Measurements from ENCODE around the gene KIAA0319L. TPM values are rescaled to one million over a fixed set of nuclear protein-coding genes. Genes with fewer than 3 reads are reported as not detected.

KIAA0319L gene
- polyA plus RNA-seq, 2 of the 4 experiments (the other 2 are of a cell fraction), result 18.2 to 36.9 TPM

DNA sequence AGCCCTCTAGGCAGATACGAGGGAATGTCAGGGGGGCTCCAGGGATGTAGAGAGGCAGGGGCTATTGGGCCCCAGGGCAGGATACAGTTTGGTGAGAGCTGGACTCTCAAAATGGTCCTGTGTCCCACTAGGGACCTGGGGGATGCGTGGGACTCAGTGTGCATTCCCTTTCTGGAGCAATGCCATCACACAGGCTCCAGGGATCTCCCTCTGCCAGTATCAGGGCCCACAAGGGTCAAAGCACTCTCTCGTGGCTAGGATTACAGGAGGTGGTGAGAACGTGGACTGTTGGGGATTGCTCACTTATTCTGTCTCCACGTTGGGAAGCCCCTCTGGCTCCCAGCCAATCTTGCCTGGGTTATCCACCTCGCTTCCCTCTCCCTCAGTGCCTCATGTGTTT lies 25.8 kb downstream of the KIAA0319L start:
- CTCF ChIA-PET, result no interaction called here
- no peak for DNase-seq (ENCODE audit: low read depth in 1 of 2, low spot score in 1 of 2)
- ATAC-seq, result no peak
- TF ChIP-seq CHD4 (IDR thresholded peaks at IDR 0.05; ENCODE audit: borderline replicate concordance), result no peak
- no peak for TF ChIP-seq HOXA7 (CRISPR knock-in tag; IDR thresholded peaks at IDR 0.05)
- TF ChIP-seq FOSL2 (IDR thresholded peaks at IDR 0.05), result no peak
- no peak for TF ChIP-seq FOSL2 (CRISPR knock-in tag; IDR thresholded peaks at IDR 0.05)
- no peak for TF ChIP-seq NPAS2 (CRISPR knock-in tag; IDR thresholded peaks at IDR 0.05; ENCODE audit: borderline replicate concordance)
- no peak for TF ChIP-seq EHF (CRISPR knock-in tag; IDR thresholded peaks at IDR 0.05)
- TF ChIP-seq POLR2AphosphoS2 (conservative IDR thresholded peaks at IDR 0.05; ENCODE audit: low read length), result no peak
- no peak for TF ChIP-seq KDM5A (IDR thresholded peaks at IDR 0.05)
- TF ChIP-seq, protein P1, sequence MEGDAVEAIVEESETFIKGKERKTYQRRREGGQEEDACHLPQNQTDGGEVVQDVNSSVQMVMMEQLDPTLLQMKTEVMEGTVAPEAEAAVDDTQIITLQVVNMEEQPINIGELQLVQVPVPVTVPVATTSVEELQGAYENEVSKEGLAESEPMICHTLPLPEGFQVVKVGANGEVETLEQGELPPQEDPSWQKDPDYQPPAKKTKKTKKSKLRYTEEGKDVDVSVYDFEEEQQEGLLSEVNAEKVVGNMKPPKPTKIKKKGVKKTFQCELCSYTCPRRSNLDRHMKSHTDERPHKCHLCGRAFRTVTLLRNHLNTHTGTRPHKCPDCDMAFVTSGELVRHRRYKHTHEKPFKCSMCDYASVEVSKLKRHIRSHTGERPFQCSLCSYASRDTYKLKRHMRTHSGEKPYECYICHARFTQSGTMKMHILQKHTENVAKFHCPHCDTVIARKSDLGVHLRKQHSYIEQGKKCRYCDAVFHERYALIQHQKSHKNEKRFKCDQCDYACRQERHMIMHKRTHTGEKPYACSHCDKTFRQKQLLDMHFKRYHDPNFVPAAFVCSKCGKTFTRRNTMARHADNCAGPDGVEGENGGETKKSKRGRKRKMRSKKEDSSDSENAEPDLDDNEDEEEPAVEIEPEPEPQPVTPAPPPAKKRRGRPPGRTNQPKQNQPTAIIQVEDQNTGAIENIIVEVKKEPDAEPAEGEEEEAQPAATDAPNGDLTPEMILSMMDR (IDR thresholded peaks at IDR 0.05), result no peak
- TF ChIP-seq FOSB (CRISPR knock-in tag; IDR thresholded peaks at IDR 0.05), result no peak
- TF ChIP-seq PHF8 (IDR thresholded peaks at IDR 0.05; ENCODE audit: borderline replicate concordance, low read depth), result no peak
- TF ChIP-seq RAD21 (conservative IDR thresholded peaks at IDR 0.05 in 1 of 2, IDR thresholded peaks at IDR 0.05 in 1 of 2), result no peak
- no peak for TF ChIP-seq MAZ (IDR thresholded peaks at IDR 0.05; ENCODE audit: borderline replicate concordance, low read depth, low read length)
- TF ChIP-seq, protein P2, sequence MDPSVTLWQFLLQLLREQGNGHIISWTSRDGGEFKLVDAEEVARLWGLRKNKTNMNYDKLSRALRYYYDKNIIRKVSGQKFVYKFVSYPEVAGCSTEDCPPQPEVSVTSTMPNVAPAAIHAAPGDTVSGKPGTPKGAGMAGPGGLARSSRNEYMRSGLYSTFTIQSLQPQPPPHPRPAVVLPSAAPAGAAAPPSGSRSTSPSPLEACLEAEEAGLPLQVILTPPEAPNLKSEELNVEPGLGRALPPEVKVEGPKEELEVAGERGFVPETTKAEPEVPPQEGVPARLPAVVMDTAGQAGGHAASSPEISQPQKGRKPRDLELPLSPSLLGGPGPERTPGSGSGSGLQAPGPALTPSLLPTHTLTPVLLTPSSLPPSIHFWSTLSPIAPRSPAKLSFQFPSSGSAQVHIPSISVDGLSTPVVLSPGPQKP (IDR thresholded peaks at IDR 0.05; ENCODE audit: low read depth, low read length), result no peak
- TF ChIP-seq, protein P3, sequence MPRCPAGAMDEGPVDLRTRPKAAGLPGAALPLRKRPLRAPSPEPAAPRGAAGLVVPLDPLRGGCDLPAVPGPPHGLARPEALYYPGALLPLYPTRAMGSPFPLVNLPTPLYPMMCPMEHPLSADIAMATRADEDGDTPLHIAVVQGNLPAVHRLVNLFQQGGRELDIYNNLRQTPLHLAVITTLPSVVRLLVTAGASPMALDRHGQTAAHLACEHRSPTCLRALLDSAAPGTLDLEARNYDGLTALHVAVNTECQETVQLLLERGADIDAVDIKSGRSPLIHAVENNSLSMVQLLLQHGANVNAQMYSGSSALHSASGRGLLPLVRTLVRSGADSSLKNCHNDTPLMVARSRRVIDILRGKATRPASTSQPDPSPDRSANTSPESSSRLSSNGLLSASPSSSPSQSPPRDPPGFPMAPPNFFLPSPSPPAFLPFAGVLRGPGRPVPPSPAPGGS (IDR thresholded peaks at IDR 0.05), result no peak
- TF ChIP-seq SMC3 (IDR thresholded peaks at IDR 0.05), result no peak
- TF ChIP-seq, protein P4, sequence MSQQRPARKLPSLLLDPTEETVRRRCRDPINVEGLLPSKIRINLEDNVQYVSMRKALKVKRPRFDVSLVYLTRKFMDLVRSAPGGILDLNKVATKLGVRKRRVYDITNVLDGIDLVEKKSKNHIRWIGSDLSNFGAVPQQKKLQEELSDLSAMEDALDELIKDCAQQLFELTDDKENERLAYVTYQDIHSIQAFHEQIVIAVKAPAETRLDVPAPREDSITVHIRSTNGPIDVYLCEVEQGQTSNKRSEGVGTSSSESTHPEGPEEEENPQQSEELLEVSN (IDR thresholded peaks at IDR 0.05; ENCODE audit: borderline replicate concordance, low read depth), result no peak
- TF ChIP-seq HOXB5 (CRISPR knock-in tag; IDR thresholded peaks at IDR 0.05), result no peak
- no peak overlapping the region for H3K4me2 ChIP-seq
- H3K27ac ChIP-seq, result no peak overlapping the region
- H3K9me3 ChIP-seq, result peaks cover 36% of the 10 kb centered on the region
- POLR2A ChIA-PET, result no interaction called here
- H3K4me3 ChIP-seq, result no peak overlapping the region
- H3K4me1 ChIP-seq, result no peaks in the 10 kb centered on the region
- FAIRE-seq, result no peak
- 96% methylated on average over 6 of the region's 6 CpGs for WGBS (ENCODE audit: missing lambda C conversion rate)

DNA sequence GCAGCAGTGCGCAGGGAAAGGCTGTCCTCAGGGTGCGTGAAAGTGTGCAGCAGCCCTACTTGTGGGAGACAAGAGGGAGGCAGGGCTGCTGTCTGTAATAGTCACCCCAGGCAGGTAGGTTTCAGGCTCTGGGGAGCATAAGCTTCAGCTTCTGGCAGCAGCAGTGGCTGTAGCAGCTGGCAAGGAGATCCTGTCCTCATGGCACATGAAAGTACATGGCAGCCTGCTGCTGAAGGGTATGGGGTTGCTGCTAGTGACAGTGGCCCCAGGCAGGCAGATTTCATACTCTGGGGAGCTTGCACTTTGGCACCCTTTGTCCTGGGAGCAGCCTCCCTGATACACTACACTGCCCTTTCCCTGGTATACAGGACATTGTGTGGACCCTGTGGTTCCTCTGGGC lies 26.3 kb downstream of the KIAA0319L start:
- ChIA-PET POLR2A (no interaction called here), CTCF (no interaction called here)
- DNase-seq (ENCODE audit: low read depth in 1 of 2, low spot score in 1 of 2) (no peak), ATAC-seq (no peak), FAIRE-seq (no peak)
- TF ChIP-seq RNF2 (IDR thresholded peaks at IDR 0.05; ENCODE audit: borderline replicate concordance, low read depth), result no peak
- TF ChIP-seq RARB (CRISPR knock-in tag; IDR thresholded peaks at IDR 0.05), result no peak
- TF ChIP-seq, protein P5, sequence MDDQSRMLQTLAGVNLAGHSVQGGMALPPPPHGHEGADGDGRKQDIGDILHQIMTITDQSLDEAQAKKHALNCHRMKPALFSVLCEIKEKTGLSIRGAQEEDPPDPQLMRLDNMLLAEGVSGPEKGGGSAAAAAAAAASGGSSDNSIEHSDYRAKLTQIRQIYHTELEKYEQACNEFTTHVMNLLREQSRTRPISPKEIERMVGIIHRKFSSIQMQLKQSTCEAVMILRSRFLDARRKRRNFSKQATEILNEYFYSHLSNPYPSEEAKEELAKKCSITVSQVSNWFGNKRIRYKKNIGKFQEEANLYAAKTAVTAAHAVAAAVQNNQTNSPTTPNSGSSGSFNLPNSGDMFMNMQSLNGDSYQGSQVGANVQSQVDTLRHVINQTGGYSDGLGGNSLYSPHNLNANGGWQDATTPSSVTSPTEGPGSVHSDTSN (IDR thresholded peaks at IDR 0.05), result no peak
- no peak for TF ChIP-seq HOXB13 (CRISPR knock-in tag; IDR thresholded peaks at IDR 0.05; ENCODE audit: low read depth)
- TF ChIP-seq FOSL2 (IDR thresholded peaks at IDR 0.05), result no peak
- no peak for TF ChIP-seq FOSL2 (CRISPR knock-in tag; IDR thresholded peaks at IDR 0.05)
- no peak for TF ChIP-seq FOXS1 (CRISPR knock-in tag; IDR thresholded peaks at IDR 0.05)
- no peak for TF ChIP-seq EHMT2 (IDR thresholded peaks at IDR 0.05; ENCODE audit: low read depth)
- no peak for TF ChIP-seq FOSB (CRISPR knock-in tag; IDR thresholded peaks at IDR 0.05)
- no peak for TF ChIP-seq CHD4 (IDR thresholded peaks at IDR 0.05; ENCODE audit: borderline replicate concordance)
- no peak for TF ChIP-seq HOXA7 (CRISPR knock-in tag; IDR thresholded peaks at IDR 0.05)
- no peak for TF ChIP-seq SREBF2 (IDR thresholded peaks at IDR 0.05)
- no peak for TF ChIP-seq RFX5 (IDR thresholded peaks at IDR 0.05)
- TF ChIP-seq TP53 (CRISPR knock-in tag; IDR thresholded peaks at IDR 0.05), result no peak
- no peak for TF ChIP-seq NPAS2 (CRISPR knock-in tag; IDR thresholded peaks at IDR 0.05; ENCODE audit: borderline replicate concordance)
- TF ChIP-seq NFE2L2 (conservative IDR thresholded peaks at IDR 0.05; ENCODE audit: low read length), result no peak
- TF ChIP-seq RCOR1 (IDR thresholded peaks at IDR 0.05; ENCODE audit: low read depth, low read length), result no peak
- TF ChIP-seq CHD2 (IDR thresholded peaks at IDR 0.05; ENCODE audit: low read length, partially characterized antibody), result no peak
- TF ChIP-seq ESRRA (IDR thresholded peaks at IDR 0.05; ENCODE audit: borderline replicate concordance, low read length), result no peak
- TF ChIP-seq, protein P2 (IDR thresholded peaks at IDR 0.05; ENCODE audit: low read depth, low read length), result no peak
- no peak for TF ChIP-seq BHLHE40 (IDR thresholded peaks at IDR 0.05; ENCODE audit: low read depth, low read length)
- Histone ChIP-seq H3K4me3 (no peak overlapping the region), H3K4me2 (no peak overlapping the region), H3K4me1 (no peaks in the 10 kb centered on the region), H3K9me3 (peaks cover 36% of the 10 kb centered on the region), H3K27ac (no peak overlapping the region)
- 100% methylated on average over 2 of the region's 2 CpGs for WGBS (ENCODE audit: missing lambda C conversion rate)
